Astrocyte (in vitro differentiated cells and primary cell): Measurements from ENCODE around the gene NCOA7.

ENCODE experiments used
- CTCF ChIP-seq: IDR thresholded peaks from 2 replicates; pipeline ENCODE4 v1.5.1; 2011; ENCODE audit warnings: low read depth, mild to moderate bottlenecking, inconsistent platforms, low read length, moderate library complexity; ENCODE audit not compliant: insufficient read depth
- EZH2 ChIP-seq: IDR thresholded peaks from 2 replicates; pipeline ENCODE4 v1.6.1; 2012; ENCODE audit warnings: mild to moderate bottlenecking, low read length, inconsistent platforms; ENCODE audit not compliant: insufficient read depth

DNA sequence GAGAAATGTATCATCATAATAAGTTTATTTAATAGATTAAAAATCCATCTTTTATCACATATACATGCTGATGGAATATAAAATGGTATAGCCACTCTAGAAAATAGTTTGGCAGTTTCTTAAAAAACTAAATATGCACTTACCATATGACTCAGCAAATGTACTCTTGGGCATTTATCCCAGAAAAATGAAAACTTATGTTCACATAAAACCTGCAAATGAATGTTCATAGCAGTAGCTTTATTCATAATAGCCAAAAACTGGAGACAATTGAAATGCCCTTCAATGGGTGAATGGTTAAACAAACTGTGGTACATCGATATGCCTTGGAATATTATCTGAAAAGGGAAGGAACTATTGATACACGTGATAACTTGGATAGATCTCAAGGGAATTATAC is 6.4 kb upstream of the NCOA7 start:
- no peak for TF ChIP-seq CTCF
- no peak for TF ChIP-seq EZH2
